GM21723 (cell line): Measurements from ENCODE around the gene CLASRP.
A peak's percentile ranks its signal among the peaks of the same experiment; 100 is the strongest.

ENCODE experiments used
- ATAC-seq: cut with Tn5 transposase; IDR thresholded peaks from one replicate; pipeline ENCODE4 v1.9.1; 2021; ENCODE audit warnings: mild to moderate bottlenecking, moderate library complexity; ENCODE audit not compliant: unreplicated experiment

CLASRP gene

DNA sequence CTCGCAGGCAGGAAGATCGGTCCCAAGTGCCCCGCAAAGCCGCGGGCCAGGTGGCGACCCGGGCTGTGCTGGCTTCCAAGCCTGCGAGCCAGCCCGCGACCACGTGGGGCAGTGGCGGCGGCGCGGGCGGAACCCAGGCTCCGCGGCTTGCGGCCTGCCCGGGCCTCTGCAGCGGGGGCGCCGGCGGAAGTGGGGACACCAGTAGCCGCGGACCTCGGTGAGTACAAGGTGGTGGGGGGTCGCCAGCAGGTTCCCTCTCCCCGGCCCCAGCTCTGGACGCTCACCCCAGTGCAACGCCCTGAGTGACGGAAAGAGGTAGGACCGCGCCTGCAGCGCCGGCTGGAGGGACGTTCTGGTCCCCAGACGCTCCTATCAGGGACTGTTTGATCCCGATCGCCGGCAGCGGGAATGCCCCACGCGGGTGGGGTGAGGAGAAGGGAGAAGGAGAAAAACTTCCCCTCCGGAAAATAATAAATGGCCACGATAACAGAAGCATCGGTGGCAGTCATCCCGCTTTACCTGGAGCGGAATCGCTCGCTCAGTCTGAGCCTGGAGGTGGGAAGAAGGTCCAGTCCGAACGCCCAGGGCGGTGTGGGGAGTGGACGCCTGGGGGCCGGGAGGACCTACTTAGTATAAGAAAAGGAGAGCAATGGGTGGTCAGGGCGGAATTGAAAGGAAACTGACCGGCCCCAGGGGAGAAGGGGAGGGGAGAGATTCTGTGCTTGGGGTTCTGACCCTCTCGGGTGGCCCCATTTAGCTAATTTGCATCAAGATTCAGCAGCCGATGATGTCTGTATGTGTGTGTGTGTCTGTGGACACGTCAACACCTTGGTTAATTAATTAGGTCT, 40.4 kb downstream of the CLASRP start, which contains the start of gene GEMIN7:
Gene GEMIN7, plus strand, starts transcription at position 198 of the 848 bp plus-strand sequence. CDS start 10,855 bp downstream, outside the sequence.
- ATAC-seq, result no peak

DNA sequence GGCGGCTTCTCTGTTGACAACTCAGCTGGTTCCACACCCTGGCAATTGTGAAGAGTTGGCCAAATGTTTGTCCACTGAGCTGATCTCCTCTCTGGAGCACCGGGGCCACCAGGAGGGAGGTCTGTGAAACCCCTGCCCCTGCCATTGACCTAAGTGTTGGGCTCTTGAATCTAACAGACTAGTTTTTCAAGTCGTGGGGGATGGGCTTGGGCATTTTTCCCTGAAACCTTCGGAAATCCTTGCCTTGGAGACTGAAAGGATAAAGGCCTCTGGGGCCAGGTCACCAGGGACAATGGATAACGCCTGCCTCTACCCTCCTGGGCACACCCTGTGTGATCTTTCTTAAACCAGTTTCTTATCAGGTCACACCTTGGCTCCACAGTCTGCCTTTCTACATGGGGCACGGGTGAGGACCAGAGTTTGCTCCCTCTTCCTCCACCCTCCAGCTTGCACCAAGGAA, 41.1 kb downstream of the CLASRP start:
- ATAC-seq, result no peak

DNA sequence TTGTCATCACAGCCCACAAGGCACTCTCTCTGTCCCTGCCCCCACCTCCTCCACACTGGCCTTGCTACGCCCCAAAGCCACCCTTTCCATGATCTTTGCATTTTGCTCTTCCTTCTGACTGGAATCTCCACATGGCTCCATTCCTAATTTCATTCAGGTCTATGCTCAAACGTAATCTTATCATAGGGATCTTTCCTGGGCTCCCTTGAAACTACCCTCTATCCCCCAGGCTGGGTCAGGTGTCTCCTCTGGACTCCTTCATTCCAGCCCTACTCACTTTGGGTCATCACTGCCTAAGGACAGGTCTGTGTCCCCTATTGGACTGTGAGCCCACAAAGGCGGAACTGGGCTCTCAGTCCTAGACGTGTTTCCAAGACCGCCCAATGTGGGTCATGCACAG, 43.3 kb downstream of the CLASRP start:
- ATAC-seq, result no peak

DNA sequence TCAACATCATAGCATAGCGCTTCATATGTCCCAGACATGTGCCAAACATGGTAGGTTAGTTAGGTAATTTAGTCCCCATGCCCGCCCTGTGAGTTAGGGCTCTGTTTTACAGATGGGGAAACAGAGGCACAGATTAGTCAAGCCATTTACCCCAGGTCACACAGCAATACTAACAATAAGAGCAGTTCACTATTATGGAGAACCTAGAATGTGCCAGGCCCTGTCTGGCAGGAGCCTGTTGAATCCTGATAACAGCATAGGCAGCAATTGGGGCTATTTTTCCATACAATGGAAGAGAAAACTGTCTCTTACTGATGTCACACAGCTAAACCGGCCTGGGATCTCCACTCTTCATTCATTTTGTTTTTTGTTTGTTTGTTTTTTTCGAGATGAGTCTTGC, 47.6 kb downstream of the CLASRP start:
- no peak for ATAC-seq

DNA sequence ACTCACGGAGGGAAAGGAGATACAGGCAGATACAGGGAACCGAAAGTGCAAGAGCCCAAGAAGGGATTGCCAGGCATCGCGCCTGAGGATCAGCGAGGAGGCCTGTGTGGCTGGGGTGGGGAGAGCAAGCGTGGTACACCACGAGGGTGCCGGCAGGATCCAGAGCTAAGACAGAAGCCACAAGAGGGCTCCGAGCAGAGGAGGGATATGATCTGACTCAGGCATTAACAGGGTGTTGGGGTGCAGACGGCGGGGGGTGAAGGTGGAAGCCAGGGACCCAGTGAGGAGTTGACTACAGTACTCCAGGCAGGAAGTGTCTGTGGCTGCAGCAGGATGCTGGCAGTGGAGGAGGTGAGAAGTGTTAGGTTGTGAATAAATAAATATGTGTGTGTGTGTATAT, 48.7 kb downstream of the CLASRP start:
- ATAC-seq, result no peak

DNA sequence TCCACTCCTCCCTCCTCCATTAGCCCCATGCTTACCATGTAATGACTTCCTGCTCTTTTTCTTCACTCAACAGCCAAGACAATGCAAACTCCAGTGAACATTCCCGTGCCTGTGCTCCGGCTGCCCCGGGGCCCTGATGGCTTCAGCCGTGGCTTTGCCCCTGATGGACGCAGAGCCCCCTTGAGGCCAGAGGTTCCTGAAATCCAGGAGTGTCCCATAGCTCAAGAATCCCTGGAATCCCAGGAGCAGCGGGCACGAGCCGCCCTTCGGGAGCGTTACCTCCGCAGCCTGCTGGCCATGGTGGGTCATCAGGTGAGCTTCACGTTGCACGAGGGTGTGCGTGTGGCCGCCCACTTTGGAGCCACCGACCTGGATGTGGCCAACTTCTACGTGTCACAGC, 51.2 kb downstream of the CLASRP start:
- no peak for ATAC-seq

DNA sequence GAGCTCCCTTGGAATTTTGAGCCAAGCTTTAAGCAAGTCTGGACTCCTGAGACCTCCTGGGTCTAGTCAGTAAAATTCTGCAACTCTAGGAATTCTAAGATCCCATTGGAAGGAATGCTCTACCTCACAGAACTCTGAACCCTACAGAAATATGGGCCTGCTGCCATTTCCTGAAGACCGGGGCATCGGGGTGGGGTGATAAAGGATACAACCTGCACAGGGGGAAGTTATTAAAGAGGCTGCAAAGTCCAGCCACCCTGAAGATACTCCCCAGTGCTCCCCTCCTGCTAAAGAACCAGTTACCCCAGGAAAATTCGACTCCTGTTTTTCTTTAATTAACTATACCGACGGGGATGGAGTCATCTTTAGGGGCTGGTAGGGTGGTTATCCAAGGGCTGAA, 51.8 kb downstream of the CLASRP start:
- no peak for ATAC-seq

DNA sequence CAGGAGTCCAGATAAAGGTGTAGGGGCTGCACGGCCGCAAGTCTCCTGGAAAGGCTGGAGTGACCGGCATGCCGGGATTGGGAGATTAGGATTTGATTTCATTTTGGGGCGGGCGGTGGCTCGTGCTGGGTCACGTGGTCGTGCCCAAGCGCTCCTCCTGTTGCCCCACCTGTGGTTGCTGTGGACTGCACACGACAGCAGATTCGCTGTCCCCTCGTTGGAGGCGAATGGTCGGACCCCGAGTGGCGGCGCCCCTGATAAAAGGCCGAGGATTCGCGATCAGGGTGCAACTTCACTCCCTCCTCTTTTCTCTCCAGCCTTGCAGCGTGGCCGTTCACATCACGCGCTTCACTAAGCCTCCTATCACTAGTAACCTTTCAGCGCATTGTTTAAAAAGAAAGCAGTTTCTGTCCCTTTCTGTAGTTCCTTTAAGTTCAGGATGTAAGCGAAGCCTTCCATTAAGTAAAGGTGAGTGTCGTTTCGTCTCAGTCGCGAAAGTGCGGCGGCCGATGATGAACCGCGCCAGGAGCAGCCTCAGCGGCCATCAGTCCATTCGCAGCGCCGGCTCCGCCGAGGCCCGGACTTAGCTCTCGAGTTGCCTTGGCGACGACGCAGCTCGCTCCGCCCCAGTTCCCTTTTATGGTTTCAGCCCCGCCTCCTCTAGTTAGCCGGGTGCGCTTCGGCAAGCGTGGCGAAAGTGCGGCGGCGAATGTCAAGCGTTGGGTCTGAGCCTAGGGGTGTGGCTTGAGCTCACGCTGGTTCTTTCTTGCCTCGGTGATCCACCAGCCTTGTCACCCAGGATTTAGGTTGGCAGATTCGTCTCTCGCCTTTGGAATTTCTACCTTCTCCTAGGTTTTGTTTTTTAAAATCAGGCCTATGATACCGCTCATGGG, 52.4 kb downstream of the CLASRP start:
- peak; percentile 67 for ATAC-seq

DNA sequence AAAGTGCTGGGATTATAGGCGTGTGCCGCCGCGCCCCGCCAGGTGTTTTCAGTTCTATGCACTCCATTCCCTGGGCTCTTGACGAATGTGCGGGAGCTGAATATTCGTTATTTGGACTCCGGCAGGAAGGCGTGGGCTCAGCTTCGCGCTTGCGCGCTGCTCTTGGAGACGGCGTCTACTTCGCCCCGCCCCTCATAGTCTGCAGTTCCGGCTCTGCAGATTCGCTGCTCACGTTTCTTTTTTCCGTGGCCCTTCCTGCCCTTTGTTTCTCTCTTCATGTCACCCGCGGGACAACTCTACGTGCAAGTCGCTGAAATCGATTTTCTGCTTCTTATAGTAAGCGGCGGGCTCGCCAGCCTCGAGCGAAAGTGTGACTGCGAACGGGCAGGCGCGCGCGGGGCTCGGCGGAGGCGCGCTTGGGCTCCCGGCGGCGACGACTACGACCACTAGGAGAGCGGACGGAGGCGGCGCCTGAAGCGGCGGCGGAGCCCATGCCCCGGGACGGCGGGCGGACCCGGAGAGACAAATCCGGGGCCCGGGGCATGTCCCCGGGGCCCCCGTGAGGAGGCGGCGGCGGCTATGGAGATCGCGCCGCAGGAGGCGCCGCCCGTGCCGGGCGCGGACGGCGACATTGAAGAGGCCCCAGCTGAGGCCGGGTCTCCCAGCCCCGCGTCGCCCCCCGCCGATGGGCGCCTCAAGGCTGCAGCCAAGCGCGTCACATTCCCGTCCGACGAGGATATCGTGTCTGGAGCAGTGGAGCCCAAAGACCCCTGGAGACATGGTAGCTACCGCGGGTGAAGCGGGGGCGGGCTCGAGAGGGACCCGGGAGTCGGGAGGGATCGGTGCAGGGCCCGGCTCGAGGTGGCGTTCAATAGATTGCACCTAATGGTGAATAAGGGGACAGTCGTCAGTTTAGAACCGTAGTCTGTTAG, 54.2 kb downstream of the CLASRP start, which contains the start of gene PPP1R37:
Gene PPP1R37, plus strand, starts transcription at position 433 of the 932 bp plus-strand sequence. Its CDS starts 147 bp downstream, at position 580.
- ATAC-seq, result peak; percentile 59

DNA sequence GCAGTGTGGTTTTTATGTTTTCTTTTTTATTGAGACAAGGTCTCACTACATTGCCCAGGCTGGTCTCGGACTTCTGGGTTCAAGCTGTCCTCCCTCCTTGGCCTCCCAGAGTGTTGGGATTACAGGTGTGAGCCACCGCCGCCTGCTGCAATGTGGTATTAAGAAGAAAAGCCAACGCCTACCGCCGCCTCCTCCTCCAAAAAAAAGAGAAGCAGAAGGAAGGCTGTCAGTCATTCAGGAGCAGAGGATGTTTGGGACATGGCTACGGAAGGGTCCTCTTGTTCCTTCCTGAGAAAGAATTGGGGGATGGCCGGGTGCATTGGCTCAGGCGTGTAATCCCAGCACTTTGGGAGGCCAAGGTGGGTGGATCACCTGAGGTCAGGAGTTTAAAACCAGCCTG, 55.3 kb downstream of the CLASRP start:
- no peak for ATAC-seq

DNA sequence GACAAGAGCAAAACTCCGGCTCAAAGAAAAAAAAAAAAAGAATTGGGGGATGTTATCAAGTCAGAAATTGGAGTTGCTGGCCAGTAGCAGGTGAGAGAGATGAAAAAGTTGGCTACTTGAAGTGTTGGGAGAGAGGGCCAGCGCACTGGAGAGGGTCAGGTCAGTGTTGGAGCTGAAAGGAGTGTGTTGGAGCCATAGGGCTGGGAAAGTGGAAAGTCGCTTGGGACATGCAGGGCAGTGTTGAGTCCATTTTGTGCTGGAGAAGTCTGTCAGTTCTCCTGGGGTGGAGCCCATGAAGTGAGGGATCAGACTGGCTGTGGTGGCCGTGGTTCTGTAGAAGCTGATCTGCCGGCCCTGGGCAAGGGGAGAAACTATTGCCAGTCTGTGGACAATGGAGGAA, 55.9 kb downstream of the CLASRP start:
- ATAC-seq, result no peak

DNA sequence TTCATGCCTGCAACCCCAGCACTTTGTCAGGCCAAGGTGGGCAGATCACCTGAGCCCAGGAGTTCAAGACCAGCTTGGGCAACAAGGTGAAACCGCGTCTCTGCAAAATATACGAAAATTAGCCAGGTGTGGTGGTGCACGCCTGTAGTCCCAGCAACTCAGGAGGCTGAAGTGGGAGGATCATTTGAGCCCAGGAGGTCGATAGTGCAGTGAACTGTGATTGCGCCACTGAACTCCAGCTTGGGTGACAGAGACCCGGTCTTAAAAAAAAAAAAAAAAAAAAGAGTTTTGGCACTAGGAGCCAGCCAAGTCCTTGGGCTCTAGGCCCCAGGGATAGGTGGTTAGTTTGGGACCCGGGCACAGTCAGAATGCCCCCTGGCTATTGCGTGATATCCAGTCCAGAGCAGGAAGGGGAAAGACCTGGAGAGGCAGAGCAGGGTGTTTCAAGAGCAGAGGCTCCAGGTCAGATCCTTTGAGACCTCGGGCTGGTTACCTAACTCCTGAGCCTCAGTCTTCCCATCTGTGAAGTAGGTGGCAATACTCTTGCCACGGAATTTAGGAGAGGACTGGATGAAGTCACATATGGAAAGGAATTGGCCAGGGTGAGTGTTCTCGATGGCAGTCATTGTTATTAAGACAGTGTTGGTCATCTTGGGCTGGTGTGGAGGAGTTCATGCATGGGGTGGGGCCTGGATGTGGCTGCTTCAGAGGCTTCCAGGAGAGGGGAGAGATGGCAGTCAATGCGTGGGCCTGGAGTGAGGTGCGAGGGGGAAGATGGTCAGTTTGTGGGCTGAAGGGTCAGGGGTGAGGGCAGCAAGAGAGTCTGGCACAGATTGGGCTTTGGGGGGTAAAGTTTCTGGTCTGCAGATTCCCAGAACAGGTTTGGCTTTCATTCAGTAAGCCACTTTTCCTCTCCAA, 56.9 kb downstream of the CLASRP start:
- no peak for ATAC-seq

DNA sequence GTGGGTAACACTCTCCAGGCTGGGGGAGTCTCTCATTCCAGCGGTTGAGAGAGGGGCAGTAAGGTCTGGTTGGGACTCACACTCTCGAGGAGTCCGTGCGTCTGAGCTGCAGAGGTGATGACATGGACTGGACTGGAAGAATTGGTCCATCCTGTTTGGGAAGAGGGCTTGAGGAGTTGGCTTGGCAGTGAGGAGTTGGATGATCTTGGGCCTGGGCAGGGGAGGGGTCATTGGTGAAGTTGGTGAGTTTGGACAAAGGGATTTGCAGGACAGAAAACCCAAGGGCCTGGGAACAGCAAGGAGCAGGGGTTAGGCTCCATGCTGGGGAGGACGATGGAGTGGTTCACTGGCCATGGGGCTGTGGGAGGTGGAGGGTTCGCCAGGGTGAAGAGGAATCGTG, 57.9 kb downstream of the CLASRP start:
- ATAC-seq, result no peak

DNA sequence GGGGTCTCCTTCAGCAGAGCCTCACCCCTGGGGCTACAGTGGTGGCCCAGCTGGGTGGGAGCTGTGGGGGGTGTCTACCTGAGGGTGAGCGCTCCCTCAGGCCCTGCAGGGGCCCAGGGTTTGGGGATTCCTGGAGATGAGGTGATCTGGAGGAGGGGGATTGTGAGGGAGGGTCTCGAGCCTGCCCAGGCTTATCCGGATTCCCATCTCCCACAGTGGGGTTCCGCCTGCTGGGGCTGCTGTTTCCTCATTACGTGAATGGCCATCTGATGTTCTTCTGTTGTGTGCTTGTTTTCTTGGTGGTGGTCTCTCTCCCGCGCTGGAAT, 58.6 kb downstream of the CLASRP start:
- no peak for ATAC-seq

DNA sequence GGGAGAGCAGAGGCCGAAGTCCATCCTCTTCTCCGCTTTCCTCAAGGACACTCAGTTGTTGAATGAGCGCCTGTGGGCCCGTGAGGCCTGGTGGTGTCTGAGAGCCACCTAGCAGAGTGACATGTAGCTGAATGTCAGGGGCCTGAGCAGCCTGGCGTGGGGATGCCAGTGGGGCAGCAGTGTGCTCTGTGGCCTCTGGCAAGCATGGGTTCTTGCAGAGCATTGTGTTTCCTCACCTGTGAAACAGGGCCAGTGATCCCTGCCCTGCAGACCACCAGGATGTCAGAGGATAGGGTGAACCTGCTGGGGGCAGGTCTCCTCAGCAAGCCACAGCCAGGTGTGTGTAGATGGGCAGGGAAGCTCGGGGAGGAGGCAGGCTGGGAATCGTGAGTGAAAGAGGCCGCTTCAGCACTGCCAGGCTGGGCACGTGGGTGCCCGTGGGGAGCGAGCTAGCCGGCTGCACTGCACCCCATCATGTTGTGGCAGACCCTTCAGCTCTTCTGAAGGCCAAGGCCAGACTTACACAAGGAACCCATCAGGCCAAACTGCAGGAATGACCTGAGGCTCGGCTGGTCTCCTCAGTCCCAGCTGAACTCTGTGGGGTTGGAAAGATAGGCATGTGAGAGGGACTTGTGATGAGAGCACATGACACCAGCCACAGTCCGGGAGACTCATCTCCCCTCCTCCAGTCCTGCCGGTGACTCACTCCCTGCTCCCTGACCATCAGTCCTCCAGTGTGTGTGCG, 59.1 kb downstream of the CLASRP start:
- ATAC-seq, result no peak

DNA sequence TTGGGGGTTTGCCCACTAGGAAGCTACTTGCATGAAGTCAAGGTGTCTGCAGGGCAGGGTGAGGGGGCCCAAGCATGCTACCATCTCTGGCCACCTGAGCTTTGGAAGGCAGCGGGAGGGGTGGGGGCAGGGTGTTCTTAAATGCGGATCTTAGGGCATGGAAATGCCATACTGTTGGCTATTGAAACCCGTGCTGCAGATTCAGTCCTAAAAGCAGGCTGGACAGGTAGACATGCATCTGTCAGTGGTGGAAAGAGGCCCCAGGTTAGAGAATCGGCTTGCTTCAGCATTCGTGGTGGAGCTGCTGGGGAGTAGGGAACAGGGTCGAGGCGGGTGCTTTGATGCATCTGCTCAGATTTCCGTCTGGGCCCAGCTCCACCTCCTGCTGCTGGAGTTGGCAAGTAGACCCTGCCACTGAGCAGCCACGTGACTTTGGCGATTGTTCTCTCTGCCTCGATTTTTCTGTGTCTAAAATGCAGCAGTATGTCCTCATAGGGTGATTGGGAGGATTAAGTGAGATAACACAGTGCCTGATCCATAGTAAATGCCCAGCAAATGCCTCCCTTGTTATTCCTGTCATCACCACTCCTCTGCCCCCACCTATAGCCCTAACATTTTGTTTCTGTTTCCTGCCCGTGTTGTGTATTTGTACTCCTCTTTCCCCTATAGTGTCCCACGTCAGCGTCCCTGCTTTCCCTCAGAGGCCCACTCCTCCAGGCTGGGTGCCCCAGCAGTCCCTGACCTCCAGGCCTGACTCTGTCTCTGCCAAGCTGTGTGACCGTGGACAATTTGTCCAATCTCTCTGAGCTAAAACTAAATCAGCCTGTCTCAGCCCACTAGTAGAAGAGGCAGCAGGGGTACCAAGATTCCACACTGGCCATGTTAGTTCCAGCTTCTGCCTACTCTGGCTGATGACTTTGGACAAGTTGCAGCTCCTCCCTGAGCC, 59.9 kb downstream of the CLASRP start:
- no peak for ATAC-seq

DNA sequence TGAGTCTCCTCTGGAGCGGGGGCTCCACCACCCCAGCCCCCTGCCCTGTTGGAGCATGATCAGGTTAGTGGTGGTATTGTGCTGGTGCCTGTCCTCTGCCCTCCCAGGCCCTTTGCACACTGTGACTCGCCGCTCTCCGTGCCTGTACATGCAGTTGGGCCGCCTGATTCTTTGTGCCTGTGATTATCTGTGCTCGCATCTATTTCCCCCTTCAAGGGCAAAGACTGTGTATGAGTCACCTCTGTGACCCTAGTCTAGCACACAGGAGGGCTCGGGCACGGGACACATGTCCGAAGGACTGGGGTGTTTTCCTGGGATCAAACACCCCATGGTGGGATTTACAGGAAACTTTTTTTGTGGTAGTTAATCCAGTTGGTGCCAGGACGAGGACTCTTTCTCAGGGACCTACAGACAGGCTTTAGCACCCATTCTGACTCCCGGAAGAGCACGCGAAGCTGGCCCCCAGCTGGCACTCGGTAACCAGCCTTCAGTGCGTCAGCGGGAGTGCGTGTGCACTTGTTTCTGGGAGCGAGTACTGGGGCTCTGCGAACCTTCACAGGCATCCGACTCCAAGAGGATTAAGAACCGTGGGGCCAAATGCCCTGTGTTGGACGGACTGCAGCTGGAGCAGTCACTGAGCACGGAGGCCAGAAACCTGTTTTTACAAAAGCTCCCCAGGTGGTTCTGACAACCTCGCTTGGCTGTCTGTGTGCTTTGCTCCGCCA, 60.8 kb downstream of the CLASRP start:
- ATAC-seq, result no peak
